T-helper 1 cell treated with Interleukin-12 subunit alpha and Interleukin-12 subunit beta and Interleukin-4 antibody, amounts not matched to agents 30 μg/mL and 1 μg/mL, for 36 hours (primary cell): Measurements from ENCODE around the gene USP17L21.
"Not testable (repeated sequence)": the region's sequence is repeated elsewhere in the genome, so short reads cannot be mapped to it uniquely, and the experiment has no call there.

Experiments
- H3K27ac Mint-ChIP-seq: one replicate; pipeline ENCODE4 v1.8.0; 2021; ENCODE audit warnings: mild to moderate bottlenecking, mixed read lengths
- H3K27me3 Mint-ChIP-seq: one replicate; pipeline ENCODE4 v1.8.0; 2021; ENCODE audit warnings: low read depth, mixed read lengths
- H3K36me3 Mint-ChIP-seq: one replicate; pipeline ENCODE4 v1.8.0; 2021; ENCODE audit warnings: low read depth, mixed read lengths
- H3K4me1 Mint-ChIP-seq: one replicate; pipeline ENCODE4 v1.8.0; 2021; ENCODE audit warnings: low read depth, mixed read lengths
- H3K4me3 Mint-ChIP-seq: one replicate; pipeline ENCODE4 v1.8.0; 2021; ENCODE audit warnings: mild to moderate bottlenecking, moderate library complexity, mixed read lengths
- H3K9me3 Mint-ChIP-seq: one replicate; pipeline ENCODE4 v1.8.0; 2021; ENCODE audit warnings: mixed read lengths

USP17L21 gene

GRCh38 chr4:9262572-9262971, at the start of gene USP17L21:
Gene USP17L21, plus strand, starts transcription at chr4:9262872. Its CDS starts 0 bp downstream, at chr4:9262872.
- H3K27me3 Mint-ChIP-seq, H3K4me3 Mint-ChIP-seq, H3K36me3 Mint-ChIP-seq, H3K27ac Mint-ChIP-seq, H3K4me1 Mint-ChIP-seq, H3K9me3 Mint-ChIP-seq: not testable (repeated sequence)

- not testable (repeated sequence) for H3K27me3 Mint-ChIP-seq, H3K4me3 Mint-ChIP-seq, H3K36me3 Mint-ChIP-seq, H3K9me3 Mint-ChIP-seq, H3K27ac Mint-ChIP-seq, H3K4me1 Mint-ChIP-seq
Measured at GRCh38 chr4:9214701-9215100, 48.0 kb upstream of the USP17L21 start.

GRCh38 chr4:9215105-9215504, 47.6 kb upstream of the USP17L21 start, which contains the start of gene USP17L11:
Gene USP17L11, plus strand, starts transcription at chr4:9215405. Its CDS starts 0 bp downstream, at chr4:9215405.
- H3K4me1 Mint-ChIP-seq, H3K36me3 Mint-ChIP-seq, H3K27me3 Mint-ChIP-seq, H3K4me3 Mint-ChIP-seq, H3K27ac Mint-ChIP-seq, H3K9me3 Mint-ChIP-seq: not testable (repeated sequence)

- not testable (repeated sequence) for H3K4me3 Mint-ChIP-seq, H3K9me3 Mint-ChIP-seq, H3K27me3 Mint-ChIP-seq, H3K4me1 Mint-ChIP-seq, H3K27ac Mint-ChIP-seq, H3K36me3 Mint-ChIP-seq
Measured at GRCh38 chr4:9219852-9220251, 42.8 kb upstream of the USP17L21 start, which contains the start of gene USP17L12. Gene USP17L12, plus strand, starts transcription at chr4:9220152. Its CDS starts 0 bp downstream, at chr4:9220152.

- not testable (repeated sequence) for H3K9me3 Mint-ChIP-seq, H3K4me3 Mint-ChIP-seq, H3K36me3 Mint-ChIP-seq, H3K4me1 Mint-ChIP-seq, H3K27me3 Mint-ChIP-seq, H3K27ac Mint-ChIP-seq
Measured at GRCh38 chr4:9224596-9224995, 38.1 kb upstream of the USP17L21 start, which contains the start of gene USP17L13. Gene USP17L13, plus strand, starts transcription at chr4:9224896. Its CDS starts 0 bp downstream, at chr4:9224896.

GRCh38 chr4:9230249-9230648, 32.4 kb upstream of the USP17L21 start:
- H3K27ac Mint-ChIP-seq, H3K9me3 Mint-ChIP-seq, H3K27me3 Mint-ChIP-seq, H3K4me1 Mint-ChIP-seq, H3K4me3 Mint-ChIP-seq, H3K36me3 Mint-ChIP-seq: not testable (repeated sequence)

GRCh38 chr4:9234085-9234484, 28.6 kb upstream of the USP17L21 start, which contains the start of gene USP17L15:
Gene USP17L15, plus strand, starts transcription at chr4:9234385. Its CDS starts 0 bp downstream, at chr4:9234385.
- not testable (repeated sequence) for H3K36me3 Mint-ChIP-seq, H3K9me3 Mint-ChIP-seq, H3K4me1 Mint-ChIP-seq, H3K27ac Mint-ChIP-seq, H3K27me3 Mint-ChIP-seq, H3K4me3 Mint-ChIP-seq

- not testable (repeated sequence) for H3K4me3 Mint-ChIP-seq, H3K9me3 Mint-ChIP-seq, H3K36me3 Mint-ChIP-seq, H3K4me1 Mint-ChIP-seq, H3K27ac Mint-ChIP-seq, H3K27me3 Mint-ChIP-seq
Measured at GRCh38 chr4:9238461-9238860, 24.2 kb upstream of the USP17L21 start.

- H3K36me3 Mint-ChIP-seq, H3K27ac Mint-ChIP-seq, H3K4me1 Mint-ChIP-seq, H3K4me3 Mint-ChIP-seq, H3K27me3 Mint-ChIP-seq, H3K9me3 Mint-ChIP-seq: not testable (repeated sequence)
Measured at GRCh38 chr4:9243579-9243978, 19.1 kb upstream of the USP17L21 start, which contains the start of gene USP17L17. Gene USP17L17, plus strand, starts transcription at chr4:9243879. Its CDS starts 0 bp downstream, at chr4:9243879.

- not testable (repeated sequence) for H3K9me3 Mint-ChIP-seq, H3K36me3 Mint-ChIP-seq, H3K27me3 Mint-ChIP-seq, H3K27ac Mint-ChIP-seq, H3K4me3 Mint-ChIP-seq, H3K4me1 Mint-ChIP-seq
Measured at GRCh38 chr4:9247953-9248680, 14.6 kb upstream of the USP17L21 start, which contains the start of gene USP17L18. Gene USP17L18, plus strand, starts transcription at chr4:9248630. Its CDS starts 0 bp downstream, at chr4:9248630.

GRCh38 chr4:9253078-9253477, 9.6 kb upstream of the USP17L21 start, which contains the start of gene USP17L19:
Gene USP17L19, plus strand, starts transcription at chr4:9253378. Its CDS starts 0 bp downstream, at chr4:9253378.
- not testable (repeated sequence) for H3K4me1 Mint-ChIP-seq, H3K9me3 Mint-ChIP-seq, H3K4me3 Mint-ChIP-seq, H3K36me3 Mint-ChIP-seq, H3K27ac Mint-ChIP-seq, H3K27me3 Mint-ChIP-seq

- H3K4me3 Mint-ChIP-seq, H3K27ac Mint-ChIP-seq, H3K4me1 Mint-ChIP-seq: not testable (repeated sequence)
Measured at GRCh38 chr4:9257824-9258223, 4.8 kb upstream of the USP17L21 start, which contains the start of gene USP17L20. Gene USP17L20, plus strand, starts transcription at chr4:9258124. Its CDS starts 0 bp downstream, at chr4:9258124.

GRCh38 chr4:9267319-9267718, 4.6 kb downstream of the USP17L21 start, which contains the start of gene USP17L22:
Gene USP17L22, plus strand, starts transcription at chr4:9267619. Its CDS starts 0 bp downstream, at chr4:9267619.
- H3K27ac Mint-ChIP-seq, H3K4me1 Mint-ChIP-seq, H3K27me3 Mint-ChIP-seq, H3K36me3 Mint-ChIP-seq, H3K9me3 Mint-ChIP-seq, H3K4me3 Mint-ChIP-seq: not testable (repeated sequence)

More at GRCh38 chr4:9257824-9258223, 4.8 kb upstream of the USP17L21 start, which contains the start of gene USP17L20:
- not testable (repeated sequence) for H3K9me3 Mint-ChIP-seq, H3K36me3 Mint-ChIP-seq, H3K27me3 Mint-ChIP-seq

GRCh38 chr4:9271719-9272118, 9.0 kb downstream of the USP17L21 start:
- not testable (repeated sequence) for H3K27ac Mint-ChIP-seq, H3K36me3 Mint-ChIP-seq, H3K9me3 Mint-ChIP-seq, H3K4me1 Mint-ChIP-seq, H3K27me3 Mint-ChIP-seq, H3K4me3 Mint-ChIP-seq
